A673 (cell line): ENCODE data around the gene ATP8A2. TPM values are rescaled to one million over a fixed set of nuclear protein-coding genes. Genes with fewer than 3 reads are reported as not detected.

Experiments used
- BruUV-seq: library from RNA; stranded (reverse); fragments of 400-500 nt; replicated peaks from 2 replicates; lab custom pipeline; 2021; lab: Mats Ljungman, UMichigan
- CTCF ChIA-PET: fragments of 300-600 bp; sonication (Branson Sonifier 250); formaldehyde crosslinking; loops from one replicate; lab custom pipeline; 2022; ENCODE audit warnings: antibody characterized with exemption; lab: Charles Lee
- POLR2A ChIA-PET: fragments of 300-600 bp; sonication (Branson Sonifier 250); formaldehyde crosslinking; loops from one replicate; lab custom pipeline; 2022; ENCODE audit warnings: antibody characterized with exemption; ENCODE audit not compliant: low non-redundant PET; lab: Charles Lee
- DNase-seq: peaks from one replicate; pipeline ENCODE4 v3.0.0-alpha.2; 2015; ENCODE audit warnings: low spot score
- H3K27ac ChIP-seq: fragments of 200-600 bp; sonication (generic); 2 replicates; pipeline ENCODE4 v1.5.1; 2016; ENCODE audit warnings: mixed run types, low read depth, mild to moderate bottlenecking, mixed read lengths, antibody characterized with exemption, low read length; ENCODE audit not compliant: poor library complexity, severe bottlenecking
- H3K27me3 ChIP-seq: fragments of 200-600 bp; sonication (generic); replicated peaks from 2 replicates; pipeline ENCODE4 v1.6.1; 2017; ENCODE audit warnings: mixed run types, low read depth, mild to moderate bottlenecking, mixed read lengths, antibody characterized with exemption, low read length; ENCODE audit not compliant: insufficient read depth, poor library complexity
- H3K36me3 ChIP-seq: fragments of 200-600 bp; sonication (generic); 2 replicates; pipeline ENCODE4 v1.6.1; 2016; ENCODE audit warnings: mixed run types, mild to moderate bottlenecking, mixed read lengths, antibody characterized with exemption, low read length; ENCODE audit not compliant: insufficient read depth, poor library complexity, severe bottlenecking
- H3K4me1 ChIP-seq: fragments of 200-600 bp; sonication (generic); 2 replicates; pipeline ENCODE4 v1.6.1; 2017; ENCODE audit warnings: mixed run types, mild to moderate bottlenecking, mixed read lengths, antibody characterized with exemption, low read length; ENCODE audit not compliant: insufficient read depth, poor library complexity, severe bottlenecking
- H3K4me3 ChIP-seq: fragments of 200-600 bp; sonication (generic); 2 replicates; pipeline ENCODE4 v1.5.1; 2016; ENCODE audit warnings: low read depth, mixed run types, mild to moderate bottlenecking, mixed read lengths, low read length; ENCODE audit not compliant: poor library complexity, severe bottlenecking
- H3K9me3 ChIP-seq: fragments of 200-600 bp; sonication (generic); 2 replicates; pipeline ENCODE4 v1.6.1; 2016; ENCODE audit warnings: mixed run types, low read depth, mild to moderate bottlenecking, mixed read lengths, antibody characterized with exemption, low read length; ENCODE audit not compliant: poor library complexity, severe bottlenecking
- EZH2 ChIP-seq: fragments of 200-600 bp; sonication (generic); IDR thresholded peaks from 2 replicates; pipeline ENCODE4 v1.6.1; 2017; ENCODE audit warnings: borderline replicate concordance, low read depth, mild to moderate bottlenecking, mixed read lengths, antibody characterized with exemption, low read length; ENCODE audit not compliant: poor library complexity, severe bottlenecking
- intact Hi-C: fragments of 100-400 bp; cut with micrococcal nuclease; formaldehyde crosslinking; loops from one replicate; pipeline ENCODE4 v1.10.0; 2022; ENCODE audit not compliant: unreplicated experiment
- total RNA-seq: library from RNA; stranded (reverse); gene quantifications from 2 replicates; pipeline ENCODE4 v1.2.3, GENCODE V29; 2021
- TF ChIP-seq, protein P1 (sequence below): fragments of 300-800, 200-600 bp; sonication (generic); conservative IDR thresholded peaks from 2 replicates; pipeline ENCODE4 v1.5.1; 2017; ENCODE audit warnings: low read depth, mild to moderate bottlenecking, antibody characterized with exemption, low read length, moderate library complexity, mixed read lengths

ATP8A2 gene
- total RNA-seq, 1 experiment from 2014 or later: 0.92 TPM

DNA sequence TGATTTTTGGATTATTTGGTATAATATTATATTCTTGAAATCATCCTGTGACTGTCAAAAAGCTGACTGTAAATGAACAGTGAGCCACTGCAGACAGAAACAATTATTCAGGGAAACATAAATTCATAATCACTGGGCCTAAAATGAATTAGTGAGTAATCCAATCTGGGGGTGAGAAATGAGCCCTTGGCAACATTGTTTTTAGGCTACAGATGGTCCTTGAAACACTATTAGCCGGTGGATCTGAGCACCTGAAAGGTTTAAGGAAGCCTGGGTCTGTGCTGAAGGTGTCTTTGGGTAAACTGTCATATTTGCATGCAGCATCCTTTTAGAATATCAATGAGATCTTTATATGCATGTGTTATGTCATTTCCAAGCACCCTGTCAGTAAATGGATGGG, 290.7 kb downstream of the ATP8A2 start:
- DNase-seq: no peak
- H3K36me3 ChIP-seq: no peaks in the 10 kb centered on the region
- no peaks in the 10 kb centered on the region for H3K27me3 ChIP-seq
- BruUV-seq: no TSS peak
- no peak overlapping the region for H3K4me3 ChIP-seq
- CTCF ChIA-PET: no interaction called here
- TF ChIP-seq, protein P1, sequence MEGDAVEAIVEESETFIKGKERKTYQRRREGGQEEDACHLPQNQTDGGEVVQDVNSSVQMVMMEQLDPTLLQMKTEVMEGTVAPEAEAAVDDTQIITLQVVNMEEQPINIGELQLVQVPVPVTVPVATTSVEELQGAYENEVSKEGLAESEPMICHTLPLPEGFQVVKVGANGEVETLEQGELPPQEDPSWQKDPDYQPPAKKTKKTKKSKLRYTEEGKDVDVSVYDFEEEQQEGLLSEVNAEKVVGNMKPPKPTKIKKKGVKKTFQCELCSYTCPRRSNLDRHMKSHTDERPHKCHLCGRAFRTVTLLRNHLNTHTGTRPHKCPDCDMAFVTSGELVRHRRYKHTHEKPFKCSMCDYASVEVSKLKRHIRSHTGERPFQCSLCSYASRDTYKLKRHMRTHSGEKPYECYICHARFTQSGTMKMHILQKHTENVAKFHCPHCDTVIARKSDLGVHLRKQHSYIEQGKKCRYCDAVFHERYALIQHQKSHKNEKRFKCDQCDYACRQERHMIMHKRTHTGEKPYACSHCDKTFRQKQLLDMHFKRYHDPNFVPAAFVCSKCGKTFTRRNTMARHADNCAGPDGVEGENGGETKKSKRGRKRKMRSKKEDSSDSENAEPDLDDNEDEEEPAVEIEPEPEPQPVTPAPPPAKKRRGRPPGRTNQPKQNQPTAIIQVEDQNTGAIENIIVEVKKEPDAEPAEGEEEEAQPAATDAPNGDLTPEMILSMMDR: no peak
- no peak for TF ChIP-seq EZH2
- no peaks in the 10 kb centered on the region for H3K9me3 ChIP-seq
- POLR2A ChIA-PET: no interaction called here
- intact Hi-C loops: no loop called here
- no peak overlapping the region for H3K27ac ChIP-seq
- H3K4me1 ChIP-seq: no peaks in the 10 kb centered on the region

DNA sequence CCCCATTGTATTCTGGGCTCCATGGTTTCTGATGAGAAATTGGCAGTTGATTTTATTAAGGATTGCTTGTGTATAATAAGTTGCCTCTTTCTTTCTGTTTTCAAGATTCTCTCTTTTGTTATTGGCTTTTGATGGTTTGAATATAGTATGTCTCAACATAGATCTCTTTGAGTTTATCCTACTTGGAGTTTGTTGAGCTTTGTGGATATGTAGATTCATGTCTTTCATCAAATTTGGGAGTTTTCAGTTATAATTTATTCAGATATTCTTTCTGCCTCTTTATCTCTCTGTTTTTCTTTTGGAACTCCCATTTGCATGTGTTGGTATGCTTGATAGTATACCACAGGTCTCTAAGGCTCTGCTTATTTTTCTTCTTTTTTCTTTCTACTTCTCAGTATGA, 296.6 kb downstream of the ATP8A2 start:
- DNase-seq: no peak
- Histone ChIP-seq H3K36me3 (no peaks in the 10 kb centered on the region), H3K4me3 (no peak overlapping the region), H3K4me1 (no peaks in the 10 kb centered on the region), H3K27ac (no peak overlapping the region), H3K27me3 (no peaks in the 10 kb centered on the region), H3K9me3 (peaks cover 10% of the 10 kb centered on the region)
- POLR2A ChIA-PET: no interaction called here
- CTCF ChIA-PET: no interaction called here
- no TSS peak for BruUV-seq
- intact Hi-C loops: no loop called here
- TF ChIP-seq, protein P1: no peak

DNA sequence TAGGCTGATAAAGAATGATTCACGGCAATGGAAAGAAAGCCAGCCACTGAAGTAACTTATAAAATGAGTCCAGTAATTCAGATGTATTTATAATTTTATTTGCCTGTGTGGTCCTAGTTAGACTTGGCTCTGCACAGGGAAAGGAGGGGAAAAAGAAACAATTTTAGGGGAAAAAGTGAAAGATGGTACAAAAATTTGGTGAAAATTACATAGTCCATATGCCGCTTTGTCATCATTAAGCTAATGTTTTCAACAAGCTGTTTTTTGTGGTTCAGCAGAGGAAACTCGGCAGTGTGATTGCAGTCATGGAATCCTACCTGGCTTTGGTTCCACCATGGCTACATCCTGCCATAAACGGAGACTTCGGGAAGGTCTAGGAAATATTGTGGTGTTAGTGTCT, 301.9 kb downstream of the ATP8A2 start:
- Histone ChIP-seq H3K27me3 (no peaks in the 10 kb centered on the region), H3K4me3 (no peak overlapping the region), H3K36me3 (no peaks in the 10 kb centered on the region), H3K27ac (no peak overlapping the region), H3K9me3 (peaks cover 3% of the 10 kb centered on the region), H3K4me1 (no peaks in the 10 kb centered on the region)
- ChIA-PET CTCF (no interaction called here), POLR2A (no interaction called here)
- intact Hi-C loops: no loop called here
- no TSS peak for BruUV-seq
- DNase-seq: no peak
- TF ChIP-seq, protein P1: no peak
- TF ChIP-seq EZH2: no peak
